GM19438 (cell line): Measurements from ENCODE around the gene ETV1.

Experiments used
- ATAC-seq: cut with Tn5 transposase; IDR thresholded peaks from one replicate; pipeline ENCODE4 v1.9.1; 2021; ENCODE audit warnings: low read depth; ENCODE audit not compliant: unreplicated experiment

Gene ETV1

DNA sequence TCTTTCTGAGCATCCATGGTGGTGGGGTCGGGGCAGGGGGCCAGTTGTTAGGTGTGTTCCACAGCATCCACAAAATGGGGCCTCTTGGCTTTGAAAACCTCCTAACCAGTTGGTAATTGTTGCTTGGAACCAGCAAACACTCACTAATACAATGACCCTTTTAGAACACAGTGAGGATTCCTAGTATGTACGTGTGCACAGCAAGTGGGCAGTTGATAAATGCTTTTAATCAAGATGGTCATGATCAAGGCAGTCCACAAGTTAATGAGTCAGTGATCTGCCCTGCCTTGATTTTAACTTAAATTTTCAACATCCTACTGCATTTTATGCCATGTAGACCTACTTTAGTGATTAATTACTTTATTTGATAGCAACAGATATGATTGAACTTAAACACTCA is 103.1 kb downstream of the ETV1 start:
- ATAC-seq = no peak

DNA sequence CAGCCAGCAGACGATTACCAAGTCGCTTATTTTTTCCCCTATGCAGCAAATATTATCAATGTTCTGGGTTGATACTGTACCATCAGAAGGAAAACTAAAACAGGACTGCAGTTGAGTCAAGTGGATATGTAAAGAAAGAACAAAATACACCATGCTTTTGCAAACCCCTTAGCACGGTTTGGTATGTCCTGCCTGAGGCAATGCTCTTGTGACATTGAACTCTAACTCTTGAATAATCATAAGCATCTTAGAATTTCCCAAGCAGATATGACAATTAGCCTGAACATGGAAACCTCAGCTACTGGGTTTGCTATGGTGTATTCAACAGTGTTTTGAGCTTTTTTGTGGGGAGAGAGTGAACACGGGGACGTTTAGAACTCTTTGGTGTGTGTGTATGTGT is 107.4 kb downstream of the ETV1 start:
- ATAC-seq = no peak

DNA sequence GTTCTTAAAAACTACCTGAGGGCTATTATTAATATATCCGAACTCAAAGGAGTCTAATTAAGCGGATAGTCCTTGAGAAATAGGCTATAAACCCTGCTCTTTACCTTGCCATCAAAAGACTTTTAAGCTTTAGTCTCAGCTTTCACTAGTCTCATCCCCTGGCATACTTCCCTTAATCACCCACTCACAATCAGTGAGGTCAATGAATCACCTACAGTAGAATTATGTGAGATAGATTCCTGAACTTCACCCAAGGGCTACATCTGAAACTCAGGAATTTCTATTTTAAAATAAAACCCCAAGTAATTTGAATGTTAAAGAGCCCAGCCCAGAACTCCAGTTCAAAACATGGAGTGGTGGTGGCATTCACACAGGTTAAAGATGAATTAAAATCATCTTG is 108.7 kb downstream of the ETV1 start:
- ATAC-seq = no peak

DNA sequence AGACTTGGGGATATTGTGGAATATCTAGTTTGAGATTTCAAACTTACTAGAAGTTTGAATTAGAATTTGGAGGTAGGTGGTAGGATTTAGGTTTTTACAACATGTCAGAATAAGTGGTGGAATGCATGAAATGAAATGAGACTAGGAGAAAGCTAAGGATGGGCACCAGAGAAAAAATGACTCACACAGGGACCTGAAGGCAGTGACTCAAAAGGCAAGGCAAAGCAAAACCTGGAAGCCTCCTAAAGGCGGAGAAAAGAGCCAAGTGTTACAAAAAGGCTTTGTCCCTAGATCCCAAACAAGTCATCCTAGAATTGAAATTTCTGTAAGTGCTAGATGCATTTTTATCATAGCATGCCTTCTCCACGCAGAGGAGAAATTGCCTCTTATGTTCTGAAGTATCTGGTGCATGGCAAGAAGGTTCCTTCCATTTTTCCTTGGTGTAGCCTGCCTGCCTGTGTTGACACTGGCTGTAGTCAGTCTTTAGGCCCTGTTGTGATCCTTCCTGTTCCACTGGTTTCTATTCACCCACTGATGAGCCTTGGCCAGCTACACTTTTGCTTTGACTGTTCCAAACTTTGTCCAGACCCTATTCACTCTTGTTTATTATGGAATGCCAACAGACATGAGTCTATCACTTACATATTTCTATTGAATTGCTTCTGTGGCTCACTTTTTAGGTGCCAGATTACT is 109.3 kb downstream of the ETV1 start:
- no peak for ATAC-seq

DNA sequence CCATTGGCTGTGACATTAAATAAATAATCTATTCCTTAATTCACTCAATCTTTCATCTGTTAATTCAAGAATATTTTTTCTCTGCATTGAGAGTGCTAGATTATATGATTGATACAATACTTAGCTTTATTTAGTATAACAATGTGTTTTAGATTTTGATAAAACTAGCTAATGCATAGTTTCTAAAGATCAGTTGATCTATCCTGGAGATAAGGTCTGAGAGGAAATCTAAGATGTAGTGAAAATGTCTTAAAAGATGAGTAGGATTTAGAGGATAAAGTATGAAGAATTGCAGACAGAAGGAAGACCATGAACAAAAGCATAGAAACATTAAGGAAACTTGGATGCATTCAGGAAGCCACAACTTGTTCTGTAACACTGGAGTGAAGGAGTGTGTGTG is 110.3 kb downstream of the ETV1 start:
- ATAC-seq = no peak

DNA sequence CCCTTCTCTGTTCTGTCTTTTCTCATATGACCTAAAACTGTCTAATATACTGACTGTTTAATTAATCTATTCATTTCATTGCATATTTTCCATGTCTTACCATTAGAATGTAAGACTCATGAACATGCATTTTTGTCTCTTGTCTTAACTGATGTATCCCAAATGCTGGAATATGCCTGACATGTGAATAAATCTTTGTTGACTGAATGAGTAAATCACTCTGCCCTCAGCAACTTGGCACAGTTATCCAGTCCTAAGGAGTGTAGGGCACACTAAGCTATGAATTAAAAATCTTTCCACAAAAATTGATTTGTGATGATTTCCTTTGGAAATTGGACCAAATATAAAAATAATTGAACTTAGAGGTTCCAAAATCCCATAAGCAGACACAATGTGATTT is 111.3 kb downstream of the ETV1 start:
- ATAC-seq = no peak

DNA sequence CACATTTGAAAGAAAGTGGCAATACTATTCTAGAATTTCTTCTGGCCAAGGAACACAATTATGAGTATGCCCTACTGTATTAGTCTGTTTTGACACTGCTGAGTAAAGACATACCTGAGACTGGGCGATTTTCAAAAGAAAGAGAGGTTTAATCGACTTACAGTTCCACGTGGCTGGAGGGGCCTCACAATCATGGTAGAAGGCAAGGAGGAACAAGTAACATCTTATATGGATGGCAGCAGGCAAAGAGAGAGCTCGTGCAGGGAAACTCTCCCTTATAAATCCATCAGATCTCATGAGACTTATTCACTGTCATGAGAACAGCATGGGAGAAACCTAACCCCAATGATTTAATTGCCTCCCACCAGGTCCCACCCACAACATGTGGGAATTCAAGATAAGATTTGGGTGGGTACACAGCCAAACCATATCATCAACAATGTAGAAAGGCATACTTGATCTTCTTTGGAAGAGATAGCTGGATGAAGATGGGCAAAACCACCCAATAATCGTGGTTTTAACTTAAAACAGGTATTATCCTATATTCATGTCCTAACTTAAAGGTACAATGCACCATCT is 113.9 kb downstream of the ETV1 start:
- no peak for ATAC-seq

DNA sequence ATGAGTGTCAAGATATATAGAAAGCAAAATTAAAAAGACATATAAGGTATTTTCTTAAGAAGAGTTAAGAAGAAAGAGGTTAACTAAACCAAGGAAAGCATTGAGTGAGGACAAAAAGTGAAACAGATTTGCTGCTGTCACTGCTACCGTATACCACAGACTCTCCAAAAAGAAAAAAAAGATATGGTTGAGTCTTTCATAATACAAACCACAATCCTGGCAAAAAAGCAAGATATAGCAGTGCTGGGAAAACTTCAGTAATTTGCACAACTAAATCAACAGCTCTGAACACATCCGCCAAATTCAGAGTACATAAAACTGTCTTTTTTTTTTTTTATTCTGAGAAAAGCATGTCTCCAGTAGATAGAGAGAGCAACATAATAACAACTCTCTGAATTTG is 114.7 kb downstream of the ETV1 start:
- ATAC-seq = no peak

DNA sequence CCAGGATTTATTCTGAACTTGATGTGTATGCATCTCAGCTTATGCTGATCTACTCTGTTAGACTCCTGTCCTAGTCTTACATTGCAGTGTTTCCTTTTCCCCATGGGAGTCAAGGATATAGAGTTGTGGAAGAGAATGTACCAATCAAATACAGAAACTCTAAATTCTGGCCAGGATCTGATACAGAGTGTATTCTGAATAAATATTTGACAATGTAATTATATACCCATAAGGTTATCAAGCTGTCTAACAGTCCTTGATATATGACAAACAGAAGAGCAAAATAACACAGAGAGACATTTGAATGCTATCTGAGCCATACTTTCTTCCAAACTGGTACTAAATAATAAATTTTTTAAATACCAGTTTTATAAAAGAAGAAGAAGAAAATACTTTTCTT is 116.8 kb downstream of the ETV1 start:
- ATAC-seq = no peak

DNA sequence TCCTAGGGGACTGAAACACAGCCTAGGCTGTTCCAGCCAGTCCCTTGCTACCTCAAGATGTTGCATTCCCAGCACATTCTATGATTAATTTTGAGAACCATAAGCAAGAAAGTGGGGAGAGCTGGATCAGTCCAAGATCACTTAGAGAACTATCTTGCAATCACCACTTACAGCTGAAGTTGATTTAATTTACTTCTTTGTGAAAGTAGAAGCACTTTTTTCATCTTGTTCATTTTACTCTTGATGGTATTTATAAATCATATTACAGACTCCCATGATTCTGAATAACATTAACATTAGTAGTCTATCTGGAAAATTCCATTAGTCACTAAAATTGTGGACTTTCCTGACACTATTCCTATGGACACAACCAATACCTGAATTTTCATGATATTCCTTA is 118.5 kb downstream of the ETV1 start:
- no peak for ATAC-seq

DNA sequence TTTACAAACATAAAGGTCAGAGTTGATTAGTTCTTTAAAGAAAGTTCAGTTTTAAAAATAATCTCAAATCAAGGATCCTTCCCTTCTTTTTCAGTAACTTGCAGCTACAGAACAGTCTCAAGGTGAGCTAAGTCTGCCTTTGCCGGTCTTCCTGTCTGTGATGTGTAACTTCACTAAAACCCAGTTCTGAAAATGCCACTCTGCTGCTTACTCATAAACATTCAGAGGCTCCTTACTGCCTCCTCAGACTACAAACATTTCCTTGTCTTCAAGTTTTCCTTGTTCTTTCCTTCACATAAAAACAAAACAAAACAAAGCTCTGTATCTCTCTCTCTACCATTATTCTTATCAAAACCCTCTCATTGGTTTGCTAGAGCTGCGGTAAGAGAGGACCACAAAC is 128.7 kb downstream of the ETV1 start:
- no peak for ATAC-seq

DNA sequence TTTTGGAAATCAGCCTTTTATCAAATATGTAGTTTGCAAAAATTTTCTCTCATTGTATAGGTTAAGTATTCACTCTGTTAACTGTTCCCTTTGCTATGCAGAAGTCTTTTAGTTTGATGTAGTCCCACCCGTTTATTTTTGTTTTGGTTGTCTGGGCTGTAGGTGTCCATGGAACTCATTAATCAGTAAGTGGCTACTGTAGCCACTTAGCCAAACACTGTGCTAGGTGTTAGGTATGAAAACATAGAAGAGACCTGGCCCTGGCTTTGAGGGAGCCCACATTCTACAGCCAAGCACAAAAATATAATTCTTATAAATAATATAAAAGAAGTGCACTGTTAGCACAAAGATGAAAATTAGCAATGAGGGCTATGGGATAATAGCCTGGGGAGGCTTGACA is 133.5 kb downstream of the ETV1 start:
- no peak for ATAC-seq

DNA sequence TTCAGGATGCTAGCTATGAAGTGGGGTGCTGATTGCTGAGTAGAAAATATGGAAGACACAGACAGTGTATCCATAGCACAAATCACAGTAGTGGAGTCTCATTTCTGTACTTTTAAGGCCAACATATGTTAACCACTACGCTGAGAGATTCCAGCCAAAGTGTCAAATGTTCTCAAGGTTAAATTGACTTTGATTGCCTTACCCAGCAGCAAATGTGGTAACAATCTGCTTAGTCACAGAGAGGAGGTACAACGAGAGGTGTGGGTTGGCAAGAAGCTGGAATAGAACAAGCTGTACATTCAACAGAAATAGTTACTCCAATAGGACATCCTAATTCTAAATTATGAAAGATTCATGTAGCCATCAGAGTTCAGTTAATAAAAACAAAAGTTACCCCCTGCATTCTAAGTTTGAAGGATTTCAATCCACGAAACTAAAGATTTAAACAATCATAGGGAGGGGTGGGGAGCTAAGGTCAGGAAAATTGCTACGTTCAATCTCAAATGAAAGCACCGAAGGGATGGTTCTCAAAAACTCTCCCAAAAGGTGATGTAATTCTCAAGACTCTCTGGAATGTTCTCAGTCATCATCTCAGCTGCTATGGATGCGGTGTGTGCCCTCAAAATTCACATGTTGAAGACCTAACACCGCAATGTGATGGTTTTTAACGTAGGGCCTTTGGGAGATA is 137.0 kb downstream of the ETV1 start:
- no peak for ATAC-seq

DNA sequence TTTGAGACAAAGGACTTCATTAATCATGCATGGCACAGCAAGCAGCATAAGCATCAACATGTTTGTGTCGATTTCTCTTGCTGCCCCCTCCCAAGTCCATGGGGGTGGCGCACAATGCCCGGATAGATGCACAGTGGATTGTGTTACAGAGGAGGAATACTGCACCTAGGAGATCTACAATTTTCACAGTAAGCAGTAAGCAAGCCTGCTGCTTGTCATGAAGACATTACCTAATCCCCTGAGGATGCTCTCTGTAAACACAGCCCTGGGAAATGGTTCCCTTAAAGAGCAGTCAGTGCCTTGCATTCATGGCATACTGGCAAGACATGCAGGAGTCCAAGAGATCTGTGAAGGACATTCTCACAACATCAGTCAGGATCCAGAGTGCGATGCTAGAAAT is 137.7 kb downstream of the ETV1 start:
- no peak for ATAC-seq

DNA sequence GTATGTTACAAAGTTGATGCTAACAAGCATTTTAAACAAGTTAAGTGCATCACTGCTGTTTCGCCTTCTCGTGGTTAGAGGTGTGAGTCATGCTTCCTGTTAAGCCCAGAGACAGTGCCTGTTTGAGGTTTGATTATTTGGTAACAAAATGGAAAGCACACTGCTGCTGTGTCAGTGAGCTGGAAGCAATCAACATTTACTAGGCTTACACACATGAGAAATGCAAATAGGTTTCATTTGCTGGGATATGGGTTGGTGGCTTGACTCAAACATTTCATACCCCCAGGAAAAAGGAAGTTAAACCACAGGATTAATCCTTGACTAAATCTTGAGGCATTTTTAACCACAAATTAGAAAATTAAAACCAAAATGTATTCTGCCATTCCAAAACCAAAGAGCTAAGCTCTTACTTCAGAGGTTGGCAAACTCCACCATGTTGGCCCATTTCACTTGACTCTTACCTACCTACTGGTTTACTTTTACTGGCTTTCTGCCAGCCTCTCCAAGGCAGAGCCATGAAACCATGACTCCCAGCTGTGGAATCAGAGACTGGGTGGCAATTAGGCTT is 139.2 kb downstream of the ETV1 start:
- peak; percentile 98 for ATAC-seq

DNA sequence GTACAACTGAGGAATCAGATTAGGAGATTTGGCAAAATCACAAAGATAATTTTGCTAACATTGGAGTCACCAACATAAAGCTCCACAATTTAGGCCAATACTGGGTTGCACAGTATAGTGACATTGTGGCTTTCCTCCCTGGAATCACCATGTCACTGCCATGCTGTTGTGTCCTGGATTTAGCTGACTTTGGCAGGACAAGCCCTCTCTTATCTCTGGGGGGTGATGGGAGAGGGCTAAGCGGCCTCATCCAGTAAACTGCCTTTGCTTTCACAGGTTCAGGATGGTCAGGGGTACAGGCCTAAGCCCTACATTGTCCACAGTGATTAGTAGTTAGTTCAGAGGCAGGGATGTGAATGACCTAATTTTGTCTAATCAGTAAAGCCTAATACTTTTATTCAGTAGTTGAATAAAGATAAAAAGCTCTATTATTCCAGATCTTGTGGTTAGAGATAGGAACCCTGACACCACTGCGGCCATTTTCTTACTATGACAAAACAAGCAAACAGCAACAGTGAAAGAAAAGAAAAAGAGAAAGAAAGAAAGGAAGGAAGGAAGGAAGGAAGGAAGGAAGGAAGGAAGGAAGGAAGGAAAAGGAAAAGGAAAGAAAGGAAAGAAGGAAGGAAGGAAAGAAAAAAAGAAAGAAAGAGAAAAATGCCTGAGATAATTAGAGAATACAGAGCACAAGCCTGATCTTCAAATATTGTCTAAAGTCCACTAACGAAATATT is 140.1 kb downstream of the ETV1 start:
- no peak for ATAC-seq

DNA sequence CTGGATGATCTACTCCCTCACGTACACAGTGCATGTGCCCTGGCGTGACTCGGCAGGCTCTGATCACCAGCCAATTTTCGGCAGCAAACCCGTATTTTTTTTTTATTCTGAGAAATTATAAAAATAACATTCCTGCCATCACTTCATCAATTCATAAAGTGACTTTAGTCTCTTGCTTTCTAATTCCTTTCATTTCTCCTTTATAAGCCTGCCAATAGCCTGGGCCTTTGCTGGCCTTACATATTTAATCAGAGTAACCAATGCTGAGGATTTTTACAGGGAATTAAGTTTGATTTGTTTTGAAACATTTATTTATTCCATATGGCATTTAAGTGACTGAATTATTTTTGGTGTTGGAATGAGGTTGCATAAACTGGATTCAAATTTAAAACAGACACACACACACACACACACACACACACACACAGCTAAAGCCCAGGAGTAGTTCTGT is 140.8 kb downstream of the ETV1 start:
- no peak for ATAC-seq

DNA sequence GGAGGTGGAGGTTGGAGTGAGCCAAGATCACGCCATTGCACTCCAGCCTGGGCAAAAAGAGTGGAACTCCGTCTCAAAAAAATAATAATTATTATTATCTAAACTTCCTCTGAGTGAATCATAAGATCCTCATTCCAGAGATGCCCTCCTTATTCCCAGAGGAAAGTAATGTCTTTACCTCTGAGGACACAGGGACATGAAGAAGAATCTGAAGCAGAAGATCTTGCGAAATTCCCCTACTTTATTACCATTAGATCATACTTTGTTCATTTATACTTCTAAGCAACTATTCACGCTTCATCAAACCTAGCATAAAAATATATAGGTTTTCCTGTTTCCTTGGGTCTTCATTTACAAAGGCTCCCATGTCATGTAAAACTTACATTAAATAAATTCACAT is 143.1 kb downstream of the ETV1 start:
- no peak for ATAC-seq

DNA sequence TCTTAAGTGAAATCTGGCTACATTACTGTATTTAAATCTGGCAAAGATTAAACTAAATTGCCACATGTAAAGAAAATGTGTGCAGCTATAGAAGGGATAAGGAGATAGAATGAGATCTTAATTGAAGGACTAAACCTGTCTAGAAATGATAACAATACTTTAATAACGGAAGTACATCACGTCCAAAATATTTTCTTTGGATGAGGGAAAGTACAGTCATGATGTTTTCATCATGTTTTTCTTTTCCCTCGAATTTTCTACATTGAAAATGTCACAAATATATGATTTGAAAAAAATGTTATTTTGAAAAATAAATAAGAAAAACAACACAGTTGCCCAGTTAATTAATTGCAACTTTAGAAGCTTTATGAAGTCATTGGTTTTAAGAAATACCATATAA is 143.9 kb downstream of the ETV1 start:
- ATAC-seq = no peak

DNA sequence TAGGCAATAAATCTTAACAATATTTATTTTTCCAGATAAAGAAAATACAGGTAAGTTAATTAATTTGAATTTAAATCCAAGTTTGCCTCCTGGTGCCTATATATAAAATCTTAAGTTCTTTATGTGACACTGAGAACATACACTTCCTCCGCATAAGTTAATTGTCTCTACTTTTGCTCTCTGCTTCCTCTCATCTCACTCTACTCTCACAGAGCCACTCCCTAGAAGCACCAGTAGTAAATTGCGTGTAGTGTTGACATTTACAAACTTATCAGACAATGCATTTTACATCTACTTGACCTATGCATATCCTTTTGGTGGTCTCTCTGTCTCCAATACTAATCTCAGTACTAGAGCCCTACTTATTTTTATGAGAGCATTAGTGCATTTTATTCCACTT is 144.5 kb downstream of the ETV1 start:
- no peak for ATAC-seq

DNA sequence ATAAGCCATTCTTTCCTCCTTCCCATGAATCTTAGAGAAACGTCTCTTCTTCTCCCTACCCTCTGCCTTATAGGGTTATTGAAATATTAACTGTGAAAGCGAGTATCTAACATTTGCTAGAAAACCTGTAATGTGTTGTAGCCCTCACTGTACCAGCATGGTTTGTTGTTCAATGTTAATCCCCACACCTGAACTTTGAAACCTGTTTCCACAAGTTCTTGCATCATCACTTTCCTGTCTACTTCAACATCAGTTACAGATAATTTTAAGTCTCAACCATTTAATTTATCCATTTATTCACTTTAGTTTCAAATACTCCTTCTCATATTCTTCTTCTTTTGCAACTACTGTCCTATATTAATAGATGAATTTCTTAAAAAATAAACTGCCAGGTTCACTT is 148.2 kb downstream of the ETV1 start:
- no peak for ATAC-seq
